GM19035 (cell line): ENCODE data around the gene CRY1.

Source experiments
- ATAC-seq: cut with Tn5 transposase; IDR thresholded peaks from one replicate; pipeline ENCODE4 v1.9.1; 2021; ENCODE audit not compliant: unreplicated experiment

CRY1 gene

GRCh38 chr12:107093417-107094182 lies at the start of gene CRY1:
CRY1 (minus strand) TSS chr12:107093549; CDS start chr12:107092961, 588 bp downstream.
- ATAC-seq = peak; percentile 90

GRCh38 chr12:107139787-107140186 lies 46.4 kb upstream of the CRY1 start:
- no peak for ATAC-seq

GRCh38 chr12:107138990-107139389 lies 45.6 kb upstream of the CRY1 start:
- ATAC-seq = no peak

GRCh38 chr12:107135177-107135576 lies 41.8 kb upstream of the CRY1 start:
- no peak for ATAC-seq

GRCh38 chr12:107134558-107134957 lies 41.2 kb upstream of the CRY1 start:
- no peak for ATAC-seq

GRCh38 chr12:107133462-107133861 lies 40.1 kb upstream of the CRY1 start:
- no peak for ATAC-seq

GRCh38 chr12:107131832-107132616 lies 38.7 kb upstream of the CRY1 start:
- no peak for ATAC-seq

- ATAC-seq = no peak
Measured at GRCh38 chr12:107130830-107131611, 37.7 kb upstream of the CRY1 start.

GRCh38 chr12:107129315-107129930 lies 36.1 kb upstream of the CRY1 start:
- ATAC-seq = no peak

- no peak for ATAC-seq
Measured at GRCh38 chr12:107127482-107128430, 34.4 kb upstream of the CRY1 start.

- no peak for ATAC-seq
Measured at GRCh38 chr12:107126796-107127481, 33.6 kb upstream of the CRY1 start.

GRCh38 chr12:107125833-107126232 lies 32.5 kb upstream of the CRY1 start:
- ATAC-seq = no peak

GRCh38 chr12:107122452-107122958 lies 29.2 kb upstream of the CRY1 start:
- ATAC-seq = no peak

- no peak for ATAC-seq
Measured at GRCh38 chr12:107119091-107119490, 25.7 kb upstream of the CRY1 start.

- no peak for ATAC-seq
Measured at GRCh38 chr12:107118624-107119023, 25.3 kb upstream of the CRY1 start.

- ATAC-seq = no peak
Measured at GRCh38 chr12:107115119-107115518, 21.8 kb upstream of the CRY1 start.

- ATAC-seq = no peak
Measured at GRCh38 chr12:107111314-107111713, 18.0 kb upstream of the CRY1 start.

GRCh38 chr12:107109726-107110719 lies 16.7 kb upstream of the CRY1 start:
- no peak for ATAC-seq
